ENCODE data around the gene HDAC4.

The HDAC4 gene

DNA sequence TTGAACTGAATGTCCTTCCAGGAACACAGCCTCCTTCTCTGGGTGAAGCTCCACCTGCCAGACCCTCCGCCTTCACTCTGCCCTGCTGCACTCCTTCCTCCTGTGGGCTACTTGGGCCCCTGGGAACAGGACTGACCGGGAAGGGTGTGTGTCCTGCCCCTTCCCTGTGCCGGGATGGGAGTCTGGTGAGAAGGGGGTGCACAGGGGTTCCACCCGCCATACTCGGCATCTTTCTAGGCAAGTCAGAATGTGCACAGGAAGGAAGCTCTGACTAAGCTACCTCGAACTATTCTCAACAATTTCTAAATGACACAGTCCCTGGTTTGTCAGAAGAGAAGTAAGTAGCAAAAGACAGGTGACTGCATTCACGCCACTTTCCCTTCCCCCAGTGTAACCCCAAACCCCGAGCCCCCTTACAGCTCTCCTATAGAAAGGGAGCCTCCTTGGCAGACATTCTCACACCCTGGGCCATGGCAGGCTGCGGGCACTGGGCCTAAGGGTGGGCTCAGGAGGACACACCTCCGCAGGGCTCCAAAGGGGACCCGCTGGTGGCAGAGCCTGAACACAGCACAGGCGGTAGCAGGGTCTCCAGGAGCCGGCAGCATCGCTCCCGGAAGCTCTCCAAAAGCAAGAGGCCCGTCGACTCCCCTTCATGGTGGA lies 184.1 kb downstream of the HDAC4 start:
- Histone ChIP-seq H3K27ac (ENCODE audit: extremely low read depth, low read depth, low read length) (no peak overlapping the region), H3K4me3 (ENCODE audit: low read depth, low read length) (no peak overlapping the region)

DNA sequence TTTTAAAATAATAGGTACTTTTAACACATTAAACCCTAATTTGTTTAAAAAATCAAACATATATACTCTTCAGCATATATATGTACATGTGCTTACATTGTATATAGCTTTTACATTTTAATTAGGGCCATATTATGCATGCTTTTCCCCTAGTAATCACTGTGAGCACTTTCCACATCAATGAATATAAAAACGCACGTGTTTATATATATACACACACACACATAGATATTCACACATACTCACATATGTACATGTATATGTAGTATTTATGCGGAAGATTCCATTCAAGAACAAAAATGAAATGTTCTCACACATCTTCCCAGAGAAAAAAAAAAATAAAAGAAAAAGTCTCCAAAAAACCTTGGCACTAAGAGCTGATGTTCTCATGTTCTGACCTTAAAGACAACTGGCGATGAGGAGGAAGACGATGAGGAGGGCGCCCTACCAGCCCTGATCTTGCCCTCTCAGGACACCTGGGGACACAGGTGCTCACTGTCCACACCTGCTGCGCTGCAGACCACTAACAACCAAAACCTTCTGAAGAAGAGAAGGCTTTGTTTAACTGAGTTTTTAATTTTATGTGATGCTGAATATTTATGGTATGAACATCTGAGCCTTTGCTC lies 184.7 kb downstream of the HDAC4 start:
- ChIA-PET POLR2A (no interaction called here), CTCF (no interaction called here)
- no peak overlapping the region for H3K27ac ChIP-seq (ENCODE audit: extremely low read depth, low read depth, low read length)
- H3K9me3 ChIP-seq (ENCODE audit: control insufficient read depth, insufficient read depth, low read depth, low read length), result no peaks in the 10 kb centered on the region
- no peak overlapping the region for H3K4me3 ChIP-seq (ENCODE audit: low read depth, low read length)
- peaks cover 5% of the 10 kb centered on the region; the same call in 1 of the 2 replicates for H3K4me1 ChIP-seq (ENCODE audit: control insufficient read depth, insufficient read depth, low read length)
- TF ChIP-seq ZNF184 (tag by site-specific recombination; IDR thresholded peaks at IDR 0.05) (no peak), ZNF311 (tag by site-specific recombination; IDR thresholded peaks at IDR 0.05; ENCODE audit: borderline replicate concordance) (no peak), ZNF776 (tag by site-specific recombination; IDR thresholded peaks at IDR 0.05; ENCODE audit: borderline replicate concordance) (no peak), ZNF211 (tag by site-specific recombination; IDR thresholded peaks at IDR 0.05; ENCODE audit: low read depth) (no peak), ZXDB (tag by site-specific recombination; IDR thresholded peaks at IDR 0.05) (no peak), ZNF23 (tag by site-specific recombination; IDR thresholded peaks at IDR 0.05; ENCODE audit: borderline replicate concordance) (no peak), ZBTB21 (tag by site-specific recombination; IDR thresholded peaks at IDR 0.05) (no peak)
- TF ChIP-seq, protein P1, sequence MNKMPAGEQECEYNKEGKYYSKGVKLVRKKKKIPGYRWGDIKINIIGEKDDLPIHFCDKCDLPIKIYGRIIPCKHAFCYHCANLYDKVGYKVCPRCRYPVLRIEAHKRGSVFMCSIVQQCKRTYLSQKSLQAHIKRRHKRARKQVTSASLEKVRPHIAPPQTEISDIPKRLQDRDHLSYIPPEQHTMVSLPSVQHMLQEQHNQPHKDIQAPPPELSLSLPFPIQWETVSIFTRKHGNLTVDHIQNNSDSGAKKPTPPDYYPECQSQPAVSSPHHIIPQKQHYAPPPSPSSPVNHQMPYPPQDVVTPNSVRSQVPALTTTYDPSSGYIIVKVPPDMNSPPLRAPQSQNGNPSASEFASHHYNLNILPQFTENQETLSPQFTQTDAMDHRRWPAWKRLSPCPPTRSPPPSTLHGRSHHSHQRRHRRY (tag by site-specific recombination; IDR thresholded peaks at IDR 0.05), result no peak
- TF ChIP-seq, protein P2, sequence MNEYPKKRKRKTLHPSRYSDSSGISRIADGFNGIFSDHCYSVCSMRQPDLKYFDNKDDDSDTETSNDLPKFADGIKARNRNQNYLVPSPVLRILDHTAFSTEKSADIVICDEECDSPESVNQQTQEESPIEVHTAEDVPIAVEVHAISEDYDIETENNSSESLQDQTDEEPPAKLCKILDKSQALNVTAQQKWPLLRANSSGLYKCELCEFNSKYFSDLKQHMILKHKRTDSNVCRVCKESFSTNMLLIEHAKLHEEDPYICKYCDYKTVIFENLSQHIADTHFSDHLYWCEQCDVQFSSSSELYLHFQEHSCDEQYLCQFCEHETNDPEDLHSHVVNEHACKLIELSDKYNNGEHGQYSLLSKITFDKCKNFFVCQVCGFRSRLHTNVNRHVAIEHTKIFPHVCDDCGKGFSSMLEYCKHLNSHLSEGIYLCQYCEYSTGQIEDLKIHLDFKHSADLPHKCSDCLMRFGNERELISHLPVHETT (tag by site-specific recombination; IDR thresholded peaks at IDR 0.05), result no peak
- TF ChIP-seq, protein P3, sequence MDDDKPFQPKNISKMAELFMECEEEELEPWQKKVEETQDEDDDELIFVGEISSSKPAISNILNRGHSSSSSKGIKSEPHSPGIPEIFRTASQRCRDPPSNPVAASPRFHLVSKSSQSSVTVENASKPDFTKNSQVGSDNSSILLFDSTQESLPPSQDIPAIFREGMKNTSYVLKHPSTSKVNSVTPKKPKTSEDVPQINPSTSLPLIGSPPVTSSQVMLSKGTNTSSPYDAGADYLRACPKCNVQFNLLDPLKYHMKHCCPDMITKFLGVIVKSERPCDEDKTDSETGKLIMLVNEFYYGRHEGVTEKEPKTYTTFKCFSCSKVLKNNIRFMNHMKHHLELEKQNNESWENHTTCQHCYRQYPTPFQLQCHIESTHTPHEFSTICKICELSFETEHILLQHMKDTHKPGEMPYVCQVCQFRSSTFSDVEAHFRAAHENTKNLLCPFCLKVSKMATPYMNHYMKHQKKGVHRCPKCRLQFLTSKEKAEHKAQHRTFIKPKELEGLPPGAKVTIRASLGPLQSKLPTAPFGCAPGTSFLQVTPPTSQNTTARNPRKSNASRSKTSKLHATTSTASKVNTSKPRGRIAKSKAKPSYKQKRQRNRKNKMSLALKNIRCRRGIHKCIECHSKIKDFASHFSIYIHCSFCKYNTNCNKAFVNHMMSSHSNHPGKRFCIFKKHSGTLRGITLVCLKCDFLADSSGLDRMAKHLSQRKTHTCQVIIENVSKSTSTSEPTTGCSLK (tag by site-specific recombination; IDR thresholded peaks at IDR 0.05), result no peak
- H3K36me3 ChIP-seq (ENCODE audit: control insufficient read depth in 2 of 2, insufficient read depth in 1 of 2, low read length in 2 of 2), result no peaks in the 10 kb centered on the region

More for the DNA sequence above, 184.1 kb downstream of the HDAC4 start:
- TF ChIP-seq ZNF747 (tag by site-specific recombination; IDR thresholded peaks at IDR 0.05), result no peak
- no peak for TF ChIP-seq KLF10 (tag by site-specific recombination; IDR thresholded peaks at IDR 0.05)
- no peak for TF ChIP-seq ZBTB48 (tag by site-specific recombination; IDR thresholded peaks at IDR 0.05)
- TF ChIP-seq ZNF626 (tag by site-specific recombination; IDR thresholded peaks at IDR 0.05), result no peak
- TF ChIP-seq ZNF560 (tag by site-specific recombination; IDR thresholded peaks at IDR 0.05; ENCODE audit: borderline replicate concordance), result no peak
- TF ChIP-seq ZNF157 (tag by site-specific recombination; IDR thresholded peaks at IDR 0.05), result no peak
- TF ChIP-seq, protein P4, sequence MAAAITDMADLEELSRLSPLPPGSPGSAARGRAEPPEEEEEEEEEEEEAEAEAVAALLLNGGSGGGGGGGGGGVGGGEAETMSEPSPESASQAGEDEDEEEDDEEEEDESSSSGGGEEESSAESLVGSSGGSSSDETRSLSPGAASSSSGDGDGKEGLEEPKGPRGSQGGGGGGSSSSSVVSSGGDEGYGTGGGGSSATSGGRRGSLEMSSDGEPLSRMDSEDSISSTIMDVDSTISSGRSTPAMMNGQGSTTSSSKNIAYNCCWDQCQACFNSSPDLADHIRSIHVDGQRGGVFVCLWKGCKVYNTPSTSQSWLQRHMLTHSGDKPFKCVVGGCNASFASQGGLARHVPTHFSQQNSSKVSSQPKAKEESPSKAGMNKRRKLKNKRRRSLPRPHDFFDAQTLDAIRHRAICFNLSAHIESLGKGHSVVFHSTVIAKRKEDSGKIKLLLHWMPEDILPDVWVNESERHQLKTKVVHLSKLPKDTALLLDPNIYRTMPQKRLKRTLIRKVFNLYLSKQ (tag by site-specific recombination; IDR thresholded peaks at IDR 0.05; ENCODE audit: borderline replicate concordance), result no peak
- TF ChIP-seq SP2 (tag by site-specific recombination; IDR thresholded peaks at IDR 0.05), result no peak
- ChIA-PET CTCF (no interaction called here), POLR2A (no interaction called here)
- Histone ChIP-seq H3K36me3 (ENCODE audit: control insufficient read depth in 2 of 2, insufficient read depth in 1 of 2, low read length in 2 of 2) (no peaks in the 10 kb centered on the region), H3K9me3 (ENCODE audit: control insufficient read depth, insufficient read depth, low read depth, low read length) (no peaks in the 10 kb centered on the region), H3K4me1 (ENCODE audit: control insufficient read depth, insufficient read depth, low read length) (peaks cover 5% of the 10 kb centered on the region; the same call in 1 of the 2 replicates)
